NCI-H1048 (cell line): Measurements from ENCODE around the gene DPY19L2.
"Not testable (repeated sequence)": the region's sequence is repeated elsewhere in the genome, so short reads cannot be mapped to it uniquely, and the experiment has no call there.

ENCODE experiments used
- DNase-seq: peaks from one replicate; lab custom pipeline; 2025; lab: John Stamatoyannopoulos, UW

The DPY19L2 gene

GRCh38 chr12:63668028-63668799 lies at the start of gene DPY19L2:
Gene DPY19L2 (minus strand): TSS chr12:63668493. CDS start chr12:63668393, 100 bp downstream.
- DNase-seq = no peak

GRCh38 chr12:63716891-63717290 lies 48.6 kb upstream of the DPY19L2 start:
- DNase-seq = not testable (repeated sequence)

- not testable (repeated sequence) for DNase-seq
Measured at GRCh38 chr12:63715107-63715625, 46.9 kb upstream of the DPY19L2 start.

- not testable (repeated sequence) for DNase-seq
Measured at GRCh38 chr12:63714409-63714808, 46.1 kb upstream of the DPY19L2 start.

- DNase-seq = not testable (repeated sequence)
Measured at GRCh38 chr12:63713681-63714075, 45.4 kb upstream of the DPY19L2 start.

GRCh38 chr12:63712979-63713680 lies 44.8 kb upstream of the DPY19L2 start:
- DNase-seq = not testable (repeated sequence)

- not testable (repeated sequence) for DNase-seq
Measured at GRCh38 chr12:63712376-63712974, 44.2 kb upstream of the DPY19L2 start.

- not testable (repeated sequence) for DNase-seq
Measured at GRCh38 chr12:63711339-63711738, 43.0 kb upstream of the DPY19L2 start.

- no peak for DNase-seq
Measured at GRCh38 chr12:63706336-63706735, 38.0 kb upstream of the DPY19L2 start.

GRCh38 chr12:63699678-63700382 lies 31.5 kb upstream of the DPY19L2 start:
- DNase-seq = not testable (repeated sequence)

- DNase-seq = not testable (repeated sequence)
Measured at GRCh38 chr12:63699011-63699410, 30.7 kb upstream of the DPY19L2 start.

- DNase-seq = not testable (repeated sequence)
Measured at GRCh38 chr12:63690837-63691236, 22.5 kb upstream of the DPY19L2 start.

GRCh38 chr12:63689141-63689540 lies 20.8 kb upstream of the DPY19L2 start:
- not testable (repeated sequence) for DNase-seq

GRCh38 chr12:63686623-63687022 lies 18.3 kb upstream of the DPY19L2 start:
- not testable (repeated sequence) for DNase-seq

GRCh38 chr12:63685789-63686188 lies 17.5 kb upstream of the DPY19L2 start:
- not testable (repeated sequence) for DNase-seq

GRCh38 chr12:63682617-63683016 lies 14.3 kb upstream of the DPY19L2 start:
- DNase-seq = not testable (repeated sequence)

- DNase-seq = not testable (repeated sequence)
Measured at GRCh38 chr12:63680758-63681157, 12.5 kb upstream of the DPY19L2 start.

GRCh38 chr12:63672550-63672949 lies 4.3 kb upstream of the DPY19L2 start:
- not testable (repeated sequence) for DNase-seq

GRCh38 chr12:63669936-63670335 lies 1.6 kb upstream of the DPY19L2 start:
- DNase-seq = not testable (repeated sequence)

- DNase-seq = not testable (repeated sequence)
Measured at GRCh38 chr12:63669427-63669826, 1.1 kb upstream of the DPY19L2 start.

GRCh38 chr12:63668800-63669365 lies 590 bp upstream of the DPY19L2 start:
- DNase-seq = not testable (repeated sequence)
